Neural progenitor cell (in vitro differentiated cells): ENCODE results near the gene ELAC2. TPM values are rescaled to one million over a fixed set of nuclear protein-coding genes. Genes with fewer than 3 reads are reported as not detected.
A peak's percentile ranks its signal among the peaks of the same experiment; 100 is the strongest.

Source experiments
- DNase-seq: peaks from one replicate; pipeline ENCODE4 v3.0.0-alpha.2; 2016; ENCODE audit warnings: low spot score
- H2AFZ ChIP-seq: fragments of 200-600 bp; sonication (generic); replicated peaks from 2 replicates; pipeline ENCODE4 v1.6.1; 2016; ENCODE audit warnings: antibody characterized with exemption
- H3F3A ChIP-seq: fragments of 200-600 bp; sonication (generic); 2 replicates; pipeline ENCODE4 v1.6.1; 2016; ENCODE audit warnings: antibody characterized with exemption, low read depth
- H3K27ac ChIP-seq: fragments of 200-600 bp; sonication (generic); 2 replicates; pipeline ENCODE4 v1.5.1; 2016; ENCODE audit warnings: mild to moderate bottlenecking
- H3K27me3 ChIP-seq: fragments of 200-600 bp; sonication (generic); 2 replicates; pipeline ENCODE4 v1.6.1; 2016; ENCODE audit warnings: mild to moderate bottlenecking, moderate library complexity
- H3K36me3 ChIP-seq: fragments of 200-600 bp; sonication (generic); 2 replicates; pipeline ENCODE4 v1.5.1; 2016
- H3K4me1 ChIP-seq: fragments of 200-600 bp; sonication (generic); 2 replicates; pipeline ENCODE4 v1.6.1; 2016; ENCODE audit warnings: mixed run types
- H3K4me2 ChIP-seq: fragments of 200-600 bp; sonication (generic); 2 replicates; pipeline ENCODE4 v1.6.1; 2016
- H3K4me3 ChIP-seq: fragments of 200-600 bp; sonication (generic); 2 replicates; pipeline ENCODE4 v1.5.1; 2016
- H3K79me2 ChIP-seq: fragments of 200-600 bp; sonication (generic); 2 replicates; pipeline ENCODE4 v1.6.1; 2016; ENCODE audit warnings: low read depth
- H3K9ac ChIP-seq: fragments of 200-600 bp; sonication (generic); 2 replicates; pipeline ENCODE4 v1.6.1; 2016
- H3K9me3 ChIP-seq: fragments of 200-600 bp; sonication (generic); 2 replicates; pipeline ENCODE4 v1.5.1; 2016; ENCODE audit warnings: low read depth
- H4K20me1 ChIP-seq: fragments of 200-600 bp; sonication (generic); 2 replicates; pipeline ENCODE4 v1.6.1; 2016; ENCODE audit warnings: low read depth
- H3K27ac Mint-ChIP-seq: 3 replicates; pipeline ENCODE4 v1.8.0; 2021; ENCODE audit warnings: mixed read lengths
- H3K27me3 Mint-ChIP-seq: 2 replicates; pipeline ENCODE4 v1.8.0; 2022; ENCODE audit warnings: low read depth, mild to moderate bottlenecking, inconsistent platforms, moderate library complexity, mixed read lengths; ENCODE audit not compliant: insufficient read depth
- H3K36me3 Mint-ChIP-seq: 3 replicates; pipeline ENCODE4 v1.8.0; 2021; ENCODE audit warnings: mixed read lengths
- H3K4me1 Mint-ChIP-seq: 3 replicates; pipeline ENCODE4 v1.8.0; 2021; ENCODE audit warnings: mixed read lengths
- H3K4me3 Mint-ChIP-seq: 3 replicates; pipeline ENCODE4 v1.8.0; 2021; ENCODE audit warnings: mild to moderate bottlenecking, moderate library complexity, mixed read lengths
- H3K9me3 Mint-ChIP-seq: 3 replicates; pipeline ENCODE4 v1.8.0; 2020; ENCODE audit warnings: mixed read lengths
- CTCF ChIP-seq: fragments of 200-600 bp; sonication (generic); IDR thresholded peaks from 2 replicates; pipeline ENCODE4 v1.5.1; 2017; ENCODE audit warnings: antibody characterized with exemption, mild to moderate bottlenecking
- EZH2 ChIP-seq: fragments of 200-600 bp; sonication (generic); IDR thresholded peaks from 2 replicates; pipeline ENCODE4 v1.6.1; 2017; ENCODE audit warnings: antibody characterized with exemption, mild to moderate bottlenecking, moderate library complexity
- EZH2phosphoT487 ChIP-seq: fragments of 200-600 bp; sonication (generic); IDR thresholded peaks from 2 replicates; pipeline ENCODE4 v1.6.1; 2017; ENCODE audit warnings: antibody characterized with exemption
- total RNA-seq: library from RNA; depleted of rRNA; stranded (reverse); fragments of >200 nt; gene quantifications from 2 replicates; pipeline ENCODE4 v1.2.3, GENCODE V29; 2015; ENCODE audit warnings: low replicate concordance

Gene ELAC2
- total RNA-seq, 1 donor from 2014 or later, result 70.5 TPM

- no peak overlapping the region for H3K4me2 ChIP-seq
- H3K4me3 ChIP-seq, result no peak overlapping the region
- DNase-seq, result peak; percentile 63
- H3K79me2 ChIP-seq, result no peaks in the 10 kb centered on the region
- no peak overlapping the region for H3K27ac ChIP-seq
- Mint-ChIP-seq H3K9me3 (peaks cover 7% of the 10 kb centered on the region), H3K4me1 (peaks cover 9% of the 10 kb centered on the region), H3K27me3 (peaks cover 4% of the 10 kb centered on the region), H3K27ac (no peak overlapping the region), H3K36me3 (no peaks in the 10 kb centered on the region), H3K4me3 (no peak overlapping the region)
- H3K36me3 ChIP-seq, result no peaks in the 10 kb centered on the region
- no peak for TF ChIP-seq EZH2
- TF ChIP-seq CTCF, result peak; percentile 82
- no peaks in the 10 kb centered on the region for H3K27me3 ChIP-seq
- H3K9ac ChIP-seq, result no peak overlapping the region
- peak overlapping the region; percentile 54 for H2AFZ ChIP-seq
- peaks cover 11% of the 10 kb centered on the region for H3K4me1 ChIP-seq
- H4K20me1 ChIP-seq, result no peaks in the 10 kb centered on the region
- no peaks in the 10 kb centered on the region for H3K9me3 ChIP-seq
- H3F3A ChIP-seq, result peaks cover 18% of the 10 kb centered on the region
These were observed 12.9 kb upstream of the ELAC2 start for GRCh38 chr17:13030459-13031300.

- peaks cover 9% of the 10 kb centered on the region for H3K4me1 Mint-ChIP-seq
- no peaks in the 10 kb centered on the region for H3K27me3 ChIP-seq
- no peak overlapping the region for H3K27ac Mint-ChIP-seq
These were observed 12.2 kb upstream of the ELAC2 start for GRCh38 chr17:13030056-13030455.

GRCh38 chr17:13029340-13029739 lies 11.5 kb upstream of the ELAC2 start:
- Histone ChIP-seq H3K4me1 (peaks cover 11% of the 10 kb centered on the region), H2AFZ (no peak overlapping the region), H4K20me1 (no peaks in the 10 kb centered on the region), H3K27ac (peak overlapping the region; percentile 84), H3K4me3 (no peak overlapping the region), H3K27me3 (no peaks in the 10 kb centered on the region), H3K9me3 (no peaks in the 10 kb centered on the region), H3K36me3 (no peaks in the 10 kb centered on the region), H3K4me2 (peak overlapping the region; percentile 14), H3F3A (peaks cover 19% of the 10 kb centered on the region), H3K79me2 (no peaks in the 10 kb centered on the region), H3K9ac (no peak overlapping the region)
- peaks cover 15% of the 10 kb centered on the region for H3K4me1 Mint-ChIP-seq
- peaks cover 3% of the 10 kb centered on the region for H3K9me3 Mint-ChIP-seq
- no peak for TF ChIP-seq EZH2
- no peak for TF ChIP-seq EZH2phosphoT487
- no peak for TF ChIP-seq CTCF
- peaks cover 7% of the 10 kb centered on the region for H3K27me3 Mint-ChIP-seq
- H3K4me3 Mint-ChIP-seq, result no peak overlapping the region
- H3K36me3 Mint-ChIP-seq, result no peaks in the 10 kb centered on the region
- no peak overlapping the region for H3K27ac Mint-ChIP-seq
- peak; percentile 52 for DNase-seq

More at GRCh38 chr17:13030056-13030455, 12.2 kb upstream of the ELAC2 start:
- Histone ChIP-seq H3K9me3 (no peaks in the 10 kb centered on the region), H3K4me1 (peaks cover 11% of the 10 kb centered on the region), H3F3A (peaks cover 18% of the 10 kb centered on the region), H3K9ac (no peak overlapping the region), H3K79me2 (no peaks in the 10 kb centered on the region), H2AFZ (no peak overlapping the region), H3K36me3 (no peaks in the 10 kb centered on the region), H4K20me1 (no peaks in the 10 kb centered on the region), H3K27ac (no peak overlapping the region), H3K4me2 (no peak overlapping the region), H3K4me3 (no peak overlapping the region)
- DNase-seq, result no peak
- Mint-ChIP-seq H3K4me3 (no peak overlapping the region), H3K36me3 (no peaks in the 10 kb centered on the region), H3K9me3 (peaks cover 7% of the 10 kb centered on the region), H3K27me3 (peaks cover 5% of the 10 kb centered on the region)
- TF ChIP-seq EZH2phosphoT487 (no peak), CTCF (no peak)
